Hepatocyte (in vitro differentiated cells): ENCODE data around the gene COASY. TPM values are rescaled to one million over a fixed set of nuclear protein-coding genes. Genes with fewer than 3 reads are reported as not detected.
"Not testable (repeated sequence)": the region's sequence is repeated elsewhere in the genome, so short reads cannot be mapped to it uniquely, and the experiment has no call there.

Source experiments
- DNase-seq: peaks from one replicate; pipeline ENCODE4 v3.0.0-alpha.2; 2016; ENCODE audit warnings: low spot score
- H2AFZ ChIP-seq: fragments of 200-600 bp; sonication (generic); 2 replicates; pipeline ENCODE4 v1.6.0; 2016; ENCODE audit warnings: antibody characterized with exemption, mild to moderate bottlenecking
- H3K27ac ChIP-seq: fragments of 200-600 bp; sonication (generic); 2 replicates; pipeline ENCODE4 v1.5.1; 2016; ENCODE audit warnings: mild to moderate bottlenecking
- H3K27me3 ChIP-seq: fragments of 200-600 bp; sonication (generic); 2 replicates; pipeline ENCODE4 v1.6.1; 2016
- H3K36me3 ChIP-seq: fragments of 200-600 bp; sonication (generic); replicated peaks from 2 replicates; pipeline ENCODE4 v1.5.1; 2016; ENCODE audit warnings: low read depth; ENCODE audit not compliant: insufficient read depth
- H3K4me1 ChIP-seq: fragments of 200-600 bp; sonication (generic); 2 replicates; pipeline ENCODE4 v1.5.1; 2016; ENCODE audit warnings: mild to moderate bottlenecking, moderate library complexity; ENCODE audit not compliant: insufficient read depth
- H3K4me2 ChIP-seq: fragments of 200-600 bp; sonication (generic); 2 replicates; pipeline ENCODE4 v1.6.0; 2016
- H3K4me3 ChIP-seq: fragments of 200-600 bp; sonication (generic); 2 replicates; pipeline ENCODE4 v1.5.1; 2016; ENCODE audit warnings: mild to moderate bottlenecking
- H3K79me2 ChIP-seq: fragments of 200-600 bp; sonication (generic); 2 replicates; pipeline ENCODE4 v1.6.0; 2017; ENCODE audit warnings: mild to moderate bottlenecking
- H3K9me2 ChIP-seq: fragments of 200-600 bp; sonication (generic); replicated peaks from 2 replicates; pipeline ENCODE4 v1.6.0; 2017; ENCODE audit warnings: mild to moderate bottlenecking; ENCODE audit not compliant: insufficient read depth
- H3K9me3 ChIP-seq: fragments of 200-600 bp; sonication (generic); 2 replicates; pipeline ENCODE4 v1.5.1; 2016; ENCODE audit warnings: low read depth, mild to moderate bottlenecking
- H4K20me1 ChIP-seq: fragments of 200-600 bp; sonication (generic); 2 replicates; pipeline ENCODE4 v1.6.0; 2016; ENCODE audit warnings: mild to moderate bottlenecking; ENCODE audit not compliant: insufficient read depth, poor library complexity, severe bottlenecking
- EZH2 ChIP-seq: fragments of 200-600 bp; sonication (generic); IDR thresholded peaks from 2 replicates; pipeline ENCODE4 v1.6.1; 2016; ENCODE audit warnings: antibody characterized with exemption, mild to moderate bottlenecking, borderline replicate concordance
- EZH2phosphoT487 ChIP-seq: fragments of 200-600 bp; sonication (generic); IDR thresholded peaks from one replicate; pipeline ENCODE4 v1.6.1; 2018; ENCODE audit warnings: antibody characterized with exemption, mild to moderate bottlenecking, low read depth, moderate library complexity; ENCODE audit not compliant: unreplicated experiment, severe bottlenecking
- WGBS: methylation state at CpG from one replicate; pipeline ENCODE4 v1.1.6; 2016; ENCODE audit warnings: low lambda C conversion rate; ENCODE audit errors: missing lambda C conversion rate; 5-methylcytosine and 5-hydroxymethylcytosine counted together
- polyA plus RNA-seq: library from polyadenylated mRNA; unstranded; fragments of >200 nt; fragmentation: Nextera tagmentation; extraction: Ambion mirVana; gene quantifications from 2 replicates; pipeline ENCODE4 v1.2.1, GENCODE V29; 2016
- total RNA-seq: library from RNA; depleted of rRNA; stranded (reverse); fragments of >200 nt; gene quantifications from 2 replicates; pipeline ENCODE4 v1.2.3, GENCODE V29; 2014
- TF ChIP-seq, protein P1 (sequence below): fragments of 200-600 bp; sonication (generic); IDR thresholded peaks from 2 replicates; pipeline ENCODE4 v1.5.1; 2016; ENCODE audit warnings: antibody characterized with exemption, mild to moderate bottlenecking; ENCODE audit not compliant: poor library complexity

Gene COASY
- total and polyA plus RNA-seq, 2 experiments from 2014 or later: 33.9 to 91.6 TPM

DNA sequence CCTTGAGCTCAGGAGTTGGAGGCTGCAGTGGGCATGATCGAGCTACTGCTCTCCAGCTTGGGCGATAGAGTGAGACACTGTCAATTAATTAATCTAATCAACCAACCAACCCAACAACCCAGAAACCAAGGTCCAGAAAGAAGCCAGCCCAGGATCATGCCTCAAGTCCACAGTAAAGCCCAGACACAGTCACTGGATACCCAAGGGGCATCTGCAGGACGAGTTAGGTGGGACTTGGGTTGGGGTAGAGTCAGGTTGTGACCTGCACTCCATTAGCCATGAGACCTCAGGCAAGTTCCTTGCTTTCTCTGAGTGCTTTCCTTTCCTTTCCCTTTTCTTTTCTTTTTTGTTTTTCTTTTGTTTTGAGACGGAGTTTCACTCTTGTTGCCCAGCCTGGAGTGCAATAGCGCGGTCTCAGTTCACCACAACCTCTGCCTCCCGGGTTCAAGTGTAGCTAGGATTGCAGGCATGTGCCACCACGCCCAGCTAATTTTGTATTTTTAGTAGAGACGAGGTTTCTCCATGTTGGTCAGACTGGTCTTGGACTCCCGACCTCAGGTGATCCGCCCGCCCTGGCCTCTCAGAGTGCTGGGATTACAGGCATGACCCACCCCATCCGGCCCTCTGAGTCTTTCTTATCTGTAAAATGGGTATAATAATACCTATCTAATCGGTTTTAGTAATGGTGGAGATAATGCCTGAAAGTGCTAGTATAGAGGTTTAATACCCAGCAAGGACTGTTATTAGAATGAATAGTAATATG, 12.8 kb upstream of the COASY start:
- Histone ChIP-seq H2AFZ (no peak overlapping the region), H3K27ac (no peak overlapping the region), H3K27me3 (no peaks in the 10 kb centered on the region), H4K20me1 (no peaks in the 10 kb centered on the region), H3K79me2 (peaks cover 8% of the 10 kb centered on the region), H3K9me2 (no peaks in the 10 kb centered on the region), H3K4me3 (peak overlapping the region; percentile 51), H3K36me3 (no peaks in the 10 kb centered on the region), H3K4me2 (peak overlapping the region; percentile 79), H3K4me1 (peaks cover 14% of the 10 kb centered on the region), H3K9me3 (no peaks in the 10 kb centered on the region)
- TF ChIP-seq, protein P1, sequence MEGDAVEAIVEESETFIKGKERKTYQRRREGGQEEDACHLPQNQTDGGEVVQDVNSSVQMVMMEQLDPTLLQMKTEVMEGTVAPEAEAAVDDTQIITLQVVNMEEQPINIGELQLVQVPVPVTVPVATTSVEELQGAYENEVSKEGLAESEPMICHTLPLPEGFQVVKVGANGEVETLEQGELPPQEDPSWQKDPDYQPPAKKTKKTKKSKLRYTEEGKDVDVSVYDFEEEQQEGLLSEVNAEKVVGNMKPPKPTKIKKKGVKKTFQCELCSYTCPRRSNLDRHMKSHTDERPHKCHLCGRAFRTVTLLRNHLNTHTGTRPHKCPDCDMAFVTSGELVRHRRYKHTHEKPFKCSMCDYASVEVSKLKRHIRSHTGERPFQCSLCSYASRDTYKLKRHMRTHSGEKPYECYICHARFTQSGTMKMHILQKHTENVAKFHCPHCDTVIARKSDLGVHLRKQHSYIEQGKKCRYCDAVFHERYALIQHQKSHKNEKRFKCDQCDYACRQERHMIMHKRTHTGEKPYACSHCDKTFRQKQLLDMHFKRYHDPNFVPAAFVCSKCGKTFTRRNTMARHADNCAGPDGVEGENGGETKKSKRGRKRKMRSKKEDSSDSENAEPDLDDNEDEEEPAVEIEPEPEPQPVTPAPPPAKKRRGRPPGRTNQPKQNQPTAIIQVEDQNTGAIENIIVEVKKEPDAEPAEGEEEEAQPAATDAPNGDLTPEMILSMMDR: no peak
- TF ChIP-seq EZH2phosphoT487 (no peak), EZH2 (no peak)
- no peak for DNase-seq
- 81% methylated on average over 14 of the region's 14 CpGs for WGBS

DNA sequence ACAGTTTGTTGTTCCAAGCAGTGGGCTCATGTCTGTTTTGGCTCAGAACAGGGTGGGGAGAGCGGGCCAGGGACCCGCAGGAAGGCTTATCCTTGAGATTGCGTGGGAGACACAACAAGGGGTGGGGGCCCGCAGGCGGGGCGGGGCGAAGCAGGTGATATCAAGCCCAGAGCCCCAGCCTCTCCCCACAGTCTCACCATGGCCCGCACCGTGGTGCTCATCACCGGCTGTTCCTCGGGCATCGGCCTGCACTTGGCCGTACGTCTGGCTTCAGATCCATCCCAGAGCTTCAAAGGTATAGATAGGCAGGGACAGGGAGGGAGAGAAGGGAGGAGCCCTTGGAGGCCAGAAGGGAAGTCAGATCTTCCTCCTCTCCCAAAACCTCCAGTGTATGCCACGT, 9.2 kb upstream of the COASY start, which contains the start of gene HSD17B1:
TSS of gene HSD17B1 (plus strand) at position 188 of the 400 bp plus-strand sequence. CDS start at position 199, 11 bp downstream.
- not testable (repeated sequence) for H3K27me3 ChIP-seq, H3K4me3 ChIP-seq, DNase-seq, H4K20me1 ChIP-seq, H3K9me3 ChIP-seq, H3K36me3 ChIP-seq, H2AFZ ChIP-seq, H3K9me2 ChIP-seq
- Histone ChIP-seq H3K4me1 (peaks cover 20% of the 10 kb centered on the region), H3K4me2 (peak within 1 kb of the TSS; percentile 98), H3K27ac (peak within 1 kb of the TSS; percentile 96), H3K79me2 (peaks cover 26% of the 10 kb centered on the region)
- WGBS: 97% methylated on average over 9 of the region's 15 CpGs

DNA sequence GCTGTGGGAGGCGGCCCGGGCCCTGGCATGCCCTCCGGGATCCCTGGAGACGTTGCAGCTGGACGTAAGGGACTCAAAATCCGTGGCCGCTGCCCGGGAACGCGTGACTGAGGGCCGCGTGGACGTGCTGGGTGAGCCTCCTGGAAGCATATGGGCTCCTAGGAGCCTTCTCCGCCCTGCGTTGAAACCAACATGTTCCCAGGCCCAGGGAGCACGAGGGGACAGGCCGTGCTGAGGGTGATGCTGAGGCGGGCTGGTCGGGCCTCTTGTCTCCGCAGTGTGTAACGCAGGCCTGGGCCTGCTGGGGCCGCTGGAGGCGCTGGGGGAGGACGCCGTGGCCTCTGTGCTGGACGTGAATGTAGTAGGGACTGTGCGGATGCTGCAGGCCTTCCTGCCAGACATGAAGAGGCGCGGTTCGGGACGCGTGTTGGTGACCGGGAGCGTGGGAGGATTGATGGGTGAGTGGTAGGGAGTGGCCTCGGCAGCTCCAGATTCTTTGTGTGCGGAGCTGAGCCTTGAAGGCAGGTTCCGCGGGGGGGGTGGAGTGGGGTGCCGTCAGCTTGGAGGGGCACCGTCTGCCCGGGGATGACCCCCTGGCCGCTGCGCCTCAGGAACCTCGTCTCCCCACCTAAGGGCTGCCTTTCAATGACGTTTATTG, 8.7 kb upstream of the COASY start:
- WGBS: 89% methylated on average over 36 of the region's 45 CpGs
- no peak overlapping the region for H3K4me3 ChIP-seq
- no peak for TF ChIP-seq EZH2
- TF ChIP-seq EZH2phosphoT487: no peak
- no peaks in the 10 kb centered on the region for H3K9me2 ChIP-seq
- H4K20me1 ChIP-seq: no peaks in the 10 kb centered on the region
- DNase-seq: no peak
- H3K27ac ChIP-seq: no peak overlapping the region
- H3K36me3 ChIP-seq: no peaks in the 10 kb centered on the region
- H3K9me3 ChIP-seq: no peaks in the 10 kb centered on the region
- peaks cover 26% of the 10 kb centered on the region for H3K79me2 ChIP-seq
- peaks cover 20% of the 10 kb centered on the region for H3K4me1 ChIP-seq
- H3K27me3 ChIP-seq: no peaks in the 10 kb centered on the region
- H3K4me2 ChIP-seq: peak overlapping the region; percentile 98
- H2AFZ ChIP-seq: no peak overlapping the region

DNA sequence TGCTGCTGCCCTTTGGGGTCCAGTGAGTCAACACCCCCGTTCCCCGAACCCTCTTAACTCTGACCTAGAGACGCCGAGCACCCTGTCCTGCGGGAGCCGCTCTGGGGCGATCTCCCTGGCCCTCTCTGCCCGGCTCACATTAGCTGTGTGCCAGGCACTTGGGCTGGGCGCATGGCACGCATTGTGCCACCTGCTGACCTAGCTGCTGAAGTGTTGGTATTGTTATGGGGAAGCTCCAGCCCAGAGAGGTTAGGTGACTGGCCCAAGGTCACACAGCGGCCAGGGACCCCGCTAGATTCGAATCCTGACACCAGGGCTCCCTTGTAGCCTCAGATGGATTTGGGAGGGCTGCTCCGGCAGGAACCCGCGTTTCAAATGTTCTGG, 8.1 kb upstream of the COASY start:
- Histone ChIP-seq H3K27me3 (no peaks in the 10 kb centered on the region), H3K4me2 (peak overlapping the region; percentile 98), H3K79me2 (peaks cover 26% of the 10 kb centered on the region), H4K20me1 (no peaks in the 10 kb centered on the region), H3K27ac (peak overlapping the region; percentile 96), H3K36me3 (no peaks in the 10 kb centered on the region), H2AFZ (peak overlapping the region; percentile 74), H3K4me3 (peak overlapping the region; percentile 77), H3K9me3 (no peaks in the 10 kb centered on the region), H3K9me2 (no peaks in the 10 kb centered on the region), H3K4me1 (peaks cover 15% of the 10 kb centered on the region)
- WGBS: 66% methylated on average over 16 of the region's 16 CpGs
- DNase-seq: no peak
- TF ChIP-seq EZH2: no peak
- TF ChIP-seq, protein P1: no peak
- TF ChIP-seq EZH2phosphoT487: no peak
